ENCODE results near the gene PLEKHA7. TPM values are rescaled to one million over a fixed set of nuclear protein-coding genes. Genes with fewer than 3 reads are reported as not detected.

The PLEKHA7 gene
- total RNA-seq, 1 donor from 2014 or later = 1.3 TPM

- intact Hi-C loops (cut with micrococcal nuclease) = no loop called here
Observed at GRCh38 chr11:16856022-16856471, 158.2 kb downstream of the PLEKHA7 start.

DNA sequence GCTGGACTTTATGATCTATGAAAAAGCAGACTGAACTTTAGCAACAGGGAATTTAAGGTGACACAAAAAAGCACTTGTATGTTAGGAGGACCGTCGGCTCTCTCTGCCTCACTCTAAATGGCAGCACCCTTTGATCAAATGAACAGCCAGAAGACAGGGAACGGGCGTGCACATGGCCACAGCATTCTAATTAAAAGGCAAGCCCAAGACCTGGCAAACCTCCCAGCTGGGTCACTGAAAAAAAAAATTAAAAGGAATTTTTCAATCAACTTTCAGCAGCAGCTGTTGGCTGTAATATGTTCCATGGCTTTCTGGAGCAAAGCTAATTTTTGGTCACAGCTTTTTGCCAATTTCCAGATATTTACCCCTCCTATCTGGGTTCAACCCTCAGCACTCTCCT, 159.2 kb downstream of the PLEKHA7 start:
- intact Hi-C loops (cut with micrococcal nuclease) = no loop called here

DNA sequence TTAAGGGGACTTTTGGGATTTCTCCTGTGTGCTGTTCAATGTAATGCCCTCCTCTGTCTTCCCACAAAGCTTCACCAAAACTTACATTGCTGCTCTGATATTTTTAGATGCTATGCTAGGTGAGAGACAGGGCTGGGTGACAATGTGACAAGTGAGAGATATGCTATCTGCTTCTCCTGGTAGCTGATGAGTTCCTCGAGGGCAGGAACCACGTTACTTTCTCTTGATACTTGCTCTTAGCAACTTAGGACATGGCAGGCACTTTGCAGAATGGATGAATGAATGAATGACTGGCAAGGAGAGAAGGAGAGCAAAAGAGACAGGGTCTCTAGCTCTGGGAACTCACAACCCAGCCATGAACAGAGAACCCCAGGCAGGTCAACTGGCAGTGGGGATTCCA, 160.4 kb downstream of the PLEKHA7 start:
- intact Hi-C loops (cut with micrococcal nuclease) = no loop called here

GRCh38 chr11:16853266-16853665, 160.9 kb downstream of the PLEKHA7 start:
- intact Hi-C loops (cut with micrococcal nuclease) = no loop called here

DNA sequence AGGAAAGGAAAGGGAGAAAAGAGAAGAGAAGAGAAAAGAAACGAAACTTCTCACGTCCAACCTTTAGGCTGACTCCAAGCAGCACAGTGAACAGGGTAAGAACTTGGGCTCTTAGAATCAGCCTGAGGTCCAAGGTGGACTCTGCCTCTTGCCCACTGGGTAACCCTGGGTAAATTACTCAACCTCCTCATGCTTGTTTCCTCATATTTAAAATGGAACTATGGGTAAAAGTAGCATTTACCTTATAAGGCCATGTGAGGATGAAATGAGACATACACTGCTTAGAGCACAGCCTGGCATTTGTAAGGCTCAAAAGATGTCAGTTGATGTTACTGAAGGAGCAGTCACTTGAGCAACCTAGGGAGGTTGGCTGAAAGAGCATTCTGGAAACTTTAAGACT, 167.9 kb downstream of the PLEKHA7 start:
- intact Hi-C loops (cut with micrococcal nuclease) = no loop called here

DNA sequence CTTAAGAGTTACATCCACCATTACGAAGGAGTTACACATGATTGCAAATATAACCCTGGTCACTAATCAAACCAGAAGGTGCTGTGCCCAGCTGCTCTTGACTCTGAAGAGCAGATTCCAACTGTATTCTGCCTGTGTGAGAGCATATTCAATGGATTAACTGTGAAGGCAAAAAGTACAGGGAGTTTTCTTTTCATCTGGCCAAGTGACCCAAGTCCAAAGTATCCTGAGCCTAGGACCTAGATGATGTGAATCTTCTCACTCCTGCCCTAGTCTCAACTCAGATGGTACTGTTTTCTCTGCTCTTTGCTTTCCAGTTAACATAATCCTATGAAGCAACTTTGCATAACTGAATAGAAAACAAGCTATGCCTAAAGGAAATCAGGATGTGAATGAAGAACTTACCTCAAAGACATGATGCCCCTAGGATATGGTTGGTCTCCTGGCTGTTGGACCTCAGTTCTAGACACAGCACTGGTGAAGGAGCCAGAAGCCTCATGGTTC, 169.9 kb downstream of the PLEKHA7 start:
- intact Hi-C loops (cut with micrococcal nuclease) = no loop called here

DNA sequence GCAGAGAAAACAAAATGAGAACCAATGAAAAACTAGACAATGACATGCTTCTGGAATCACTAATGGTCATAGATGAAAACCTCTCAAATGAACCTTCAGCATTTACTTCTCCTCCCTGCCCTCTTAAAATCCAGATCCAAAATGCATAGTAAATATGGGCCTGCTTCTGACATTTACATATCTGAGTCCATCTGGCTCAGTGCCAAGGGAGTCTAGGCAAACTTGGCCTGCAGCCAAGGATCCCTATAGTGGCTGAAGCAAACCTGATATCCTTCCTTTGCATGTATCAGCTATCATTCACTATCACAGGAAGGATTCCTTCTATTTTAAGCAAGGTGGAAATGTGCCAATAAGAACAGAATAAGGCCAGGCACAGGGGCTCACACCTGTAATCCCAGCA, 170.9 kb downstream of the PLEKHA7 start:
- intact Hi-C loops (cut with micrococcal nuclease) = no loop called here

- intact Hi-C loops (cut with micrococcal nuclease) = no loop called here
Observed at GRCh38 chr11:16841984-16842383, 172.2 kb downstream of the PLEKHA7 start.

GRCh38 chr11:16841481-16841880, 172.7 kb downstream of the PLEKHA7 start:
- intact Hi-C loops (cut with micrococcal nuclease) = no loop called here

DNA sequence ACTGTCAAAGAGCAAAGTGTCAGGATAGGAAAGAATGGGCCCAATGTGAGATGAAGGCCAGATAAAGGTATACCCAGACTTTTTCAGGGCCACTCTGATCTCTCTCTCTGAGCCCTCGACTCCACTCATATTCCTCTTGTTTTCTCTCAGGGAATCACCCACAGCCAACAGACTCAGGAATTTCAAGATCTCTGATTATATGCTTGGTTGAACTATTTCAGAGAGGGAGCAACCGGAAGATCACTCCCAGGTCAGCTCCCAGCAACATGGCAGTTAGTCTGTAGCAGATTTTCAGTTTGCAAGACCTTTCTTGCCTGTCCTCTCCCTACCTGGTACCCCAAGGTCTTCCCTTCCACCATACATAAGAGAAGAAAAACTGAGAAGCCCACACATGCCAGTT, 173.3 kb downstream of the PLEKHA7 start:
- intact Hi-C loops (cut with micrococcal nuclease) = no loop called here

GRCh38 chr11:16839821-16840220, 174.4 kb downstream of the PLEKHA7 start:
- intact Hi-C loops (cut with micrococcal nuclease) = no loop called here

DNA sequence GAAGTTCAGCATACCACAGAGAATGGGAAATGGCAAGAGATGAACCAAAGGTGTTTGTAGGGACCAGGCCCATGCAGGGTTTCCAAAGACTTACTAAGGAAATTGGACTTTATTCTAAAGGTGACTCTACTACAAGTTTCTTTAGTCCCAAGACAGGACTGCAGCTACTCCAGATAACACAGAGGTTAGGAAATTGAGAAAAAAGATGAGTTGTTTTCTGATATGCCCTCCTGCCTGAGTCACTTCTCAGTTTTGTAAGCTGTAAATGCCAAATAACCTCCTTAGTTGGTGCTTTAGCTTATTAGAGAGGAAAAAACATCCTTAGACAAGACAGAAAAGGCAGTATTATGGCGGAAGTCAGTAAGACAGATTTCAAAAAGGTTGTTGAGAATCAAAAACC, 179.8 kb downstream of the PLEKHA7 start:
- intact Hi-C loops (cut with micrococcal nuclease) = no loop called here

DNA sequence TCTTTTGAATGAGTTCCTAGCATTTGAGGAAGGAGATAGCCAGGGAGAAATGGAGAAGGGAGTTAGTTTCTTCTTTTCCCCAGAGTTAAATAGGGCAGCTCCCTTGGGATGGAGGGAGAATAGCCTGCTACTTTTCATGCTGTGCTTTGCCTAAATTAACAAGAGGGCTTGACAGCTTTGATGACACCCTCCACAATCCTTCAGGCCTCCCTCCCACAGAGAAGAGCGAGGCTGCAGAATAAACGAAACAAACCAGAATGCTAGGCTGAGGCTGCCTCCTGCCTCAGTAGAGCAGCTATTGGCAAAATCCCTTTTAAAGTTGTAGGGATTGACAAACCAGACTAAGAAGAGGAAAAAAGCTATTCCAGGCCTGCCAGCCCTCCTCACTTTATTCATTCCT, 181.2 kb downstream of the PLEKHA7 start:
- intact Hi-C loops (cut with micrococcal nuclease) = no loop called here

DNA sequence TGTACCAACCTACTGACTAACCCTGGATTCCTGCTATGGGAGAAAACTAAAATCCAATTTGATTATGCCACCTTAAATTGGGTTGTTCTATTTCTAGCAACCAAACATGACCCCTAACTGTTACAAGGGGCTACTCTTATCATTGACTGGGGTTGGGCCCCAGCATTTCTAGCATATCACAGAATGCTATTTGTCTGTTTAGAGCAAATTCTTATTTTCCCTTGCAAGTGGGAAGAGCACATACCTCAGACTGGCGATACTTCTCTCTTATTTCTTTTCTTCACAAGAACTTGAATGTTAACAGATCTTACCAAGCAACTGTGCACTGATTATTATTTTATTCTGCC, 182.0 kb downstream of the PLEKHA7 start:
- intact Hi-C loops (cut with micrococcal nuclease) = no loop called here

- intact Hi-C loops (cut with micrococcal nuclease) = no loop called here
Observed at GRCh38 chr11:16831316-16832192, 182.7 kb downstream of the PLEKHA7 start.

- intact Hi-C loops (cut with micrococcal nuclease) = no loop called here
Observed at GRCh38 chr11:16827139-16827538, 187.1 kb downstream of the PLEKHA7 start.

- intact Hi-C loops (cut with micrococcal nuclease) = no loop called here
Observed at GRCh38 chr11:16825968-16826367, 188.2 kb downstream of the PLEKHA7 start.

GRCh38 chr11:16825101-16825500, 189.1 kb downstream of the PLEKHA7 start:
- intact Hi-C loops (cut with micrococcal nuclease) = no loop called here

- intact Hi-C loops (cut with micrococcal nuclease) = loop anchor here (1.0 to 5.0 kb wide), 5 partner anchors 35 to 684 kb away; partner anchors contain the start of gene PIK3C2A
Observed at GRCh38 chr11:16820324-16821092, 193.7 kb downstream of the PLEKHA7 start.

GRCh38 chr11:16818284-16818683, 195.9 kb downstream of the PLEKHA7 start:
- intact Hi-C loops (cut with micrococcal nuclease) = no loop called here

GRCh38 chr11:16817351-16817750, 196.9 kb downstream of the PLEKHA7 start:
- intact Hi-C loops (cut with micrococcal nuclease) = no loop called here

All from T-helper 1 cell treated with Interleukin-12 subunit alpha and Interleukin-12 subunit beta and Interleukin-4 antibody, amounts not matched to agents 30 ng/mL and 1 ng/mL, for 36 hours (primary cell).